Measurements from ENCODE around the gene GOLGA6A. TPM values are rescaled to one million over a fixed set of nuclear protein-coding genes. Genes with fewer than 3 reads are reported as not detected.

Gene GOLGA6A
- total RNA-seq, 2 experiments from 2014 or later: 0.63 to 0.76 TPM

DNA sequence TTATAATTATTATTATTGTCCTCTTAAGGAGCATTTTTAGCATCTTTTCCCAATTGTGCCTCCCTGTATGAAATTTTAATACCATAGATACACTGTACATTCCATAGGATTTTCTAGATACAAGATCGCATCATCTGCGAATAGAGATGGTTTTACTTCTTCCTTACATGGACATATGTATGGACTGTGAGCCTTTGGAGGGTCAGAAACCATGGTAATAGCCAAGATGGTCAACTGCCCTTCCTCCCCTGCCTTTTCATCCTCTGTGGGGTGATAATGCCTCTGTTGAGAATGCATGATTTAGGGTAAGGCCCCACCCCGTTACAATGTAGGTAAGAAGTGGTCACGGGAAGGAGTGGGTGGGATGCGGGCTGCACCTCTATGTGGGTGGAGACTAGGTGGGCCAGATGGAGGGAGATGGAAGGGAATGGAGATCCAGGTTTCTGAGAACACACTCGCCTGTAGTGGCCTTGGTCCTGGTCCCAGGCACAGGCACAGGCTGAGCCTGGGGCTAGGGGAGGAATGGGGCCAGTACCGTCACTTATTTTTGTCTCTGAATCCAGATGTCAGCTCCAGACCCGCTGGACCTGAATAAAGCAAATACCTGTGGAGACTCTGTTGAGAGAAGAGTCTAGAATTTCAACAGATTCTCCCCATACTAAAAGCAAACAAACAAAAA lies 31.7 kb downstream of the GOLGA6A start:
- Histone ChIP-seq H3K4me2 (ENCODE audit: low read length) (no peak overlapping the region), H3K9me2 (ENCODE audit: insufficient read depth, low read length) (no peaks in the 10 kb centered on the region), H3K9me3 (ENCODE audit: low read length) (no peaks in the 10 kb centered on the region), H3K4me1 (ENCODE audit: insufficient read depth, low read length, poor library complexity, severe bottlenecking) (no peaks in the 10 kb centered on the region), H3K4me3 (ENCODE audit: low read depth, low read length, poor library complexity, severe bottlenecking) (no peak overlapping the region), H2AFZ (ENCODE audit: low read length) (no peak overlapping the region), H3K79me2 (ENCODE audit: insufficient read depth, low read depth, low read length) (no peaks in the 10 kb centered on the region), H3K36me3 (ENCODE audit: insufficient read depth, low read length) (no peaks in the 10 kb centered on the region), H3K27ac (ENCODE audit: low read depth, low read length, poor library complexity, severe bottlenecking) (no peak overlapping the region), H4K20me1 (ENCODE audit: insufficient read depth, low read length) (no peaks in the 10 kb centered on the region)
- ChIA-PET POLR2A (no interaction called here), CTCF (ENCODE audit: unreplicated experiment) (interaction anchor here (0.6 kb wide), 1 partner anchor 78 kb away, joined by 6 read pairs; no protein-coding TSS in a partner anchor)
- no peak for DNase-seq (ENCODE audit: low spot score)
- no TSS peak for BruUV-seq (replicated peaks)
- TF ChIP-seq, protein P1, sequence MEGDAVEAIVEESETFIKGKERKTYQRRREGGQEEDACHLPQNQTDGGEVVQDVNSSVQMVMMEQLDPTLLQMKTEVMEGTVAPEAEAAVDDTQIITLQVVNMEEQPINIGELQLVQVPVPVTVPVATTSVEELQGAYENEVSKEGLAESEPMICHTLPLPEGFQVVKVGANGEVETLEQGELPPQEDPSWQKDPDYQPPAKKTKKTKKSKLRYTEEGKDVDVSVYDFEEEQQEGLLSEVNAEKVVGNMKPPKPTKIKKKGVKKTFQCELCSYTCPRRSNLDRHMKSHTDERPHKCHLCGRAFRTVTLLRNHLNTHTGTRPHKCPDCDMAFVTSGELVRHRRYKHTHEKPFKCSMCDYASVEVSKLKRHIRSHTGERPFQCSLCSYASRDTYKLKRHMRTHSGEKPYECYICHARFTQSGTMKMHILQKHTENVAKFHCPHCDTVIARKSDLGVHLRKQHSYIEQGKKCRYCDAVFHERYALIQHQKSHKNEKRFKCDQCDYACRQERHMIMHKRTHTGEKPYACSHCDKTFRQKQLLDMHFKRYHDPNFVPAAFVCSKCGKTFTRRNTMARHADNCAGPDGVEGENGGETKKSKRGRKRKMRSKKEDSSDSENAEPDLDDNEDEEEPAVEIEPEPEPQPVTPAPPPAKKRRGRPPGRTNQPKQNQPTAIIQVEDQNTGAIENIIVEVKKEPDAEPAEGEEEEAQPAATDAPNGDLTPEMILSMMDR (conservative IDR thresholded peaks at IDR 0.05; ENCODE audit: low read length): no peak
- intact Hi-C loops (cut with micrococcal nuclease; ENCODE audit: unreplicated experiment): loop anchor here (5.0 kb wide), 1 partner anchor 257 kb away; no protein-coding TSS in a partner anchor

DNA sequence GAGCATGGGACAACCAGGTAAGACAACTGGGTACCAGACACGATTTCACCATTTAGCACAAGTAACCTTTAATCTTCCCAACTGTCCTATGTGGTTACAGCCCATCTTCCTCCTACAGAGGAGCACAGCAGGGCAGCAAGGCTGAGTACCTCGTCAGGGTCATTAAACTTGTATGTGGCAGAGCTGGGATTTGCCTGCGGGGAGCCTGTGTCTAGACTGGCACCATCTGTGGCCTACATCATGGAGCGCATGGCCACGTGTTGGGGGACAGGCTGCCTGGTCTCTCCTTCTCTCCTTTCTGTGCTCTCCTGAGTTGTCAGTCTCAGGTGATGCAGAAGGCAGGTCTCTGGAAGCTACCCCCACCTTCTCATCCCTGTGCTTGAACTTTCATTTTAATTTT lies 32.2 kb downstream of the GOLGA6A start:
- intact Hi-C loops (cut with micrococcal nuclease; ENCODE audit: unreplicated experiment): loop anchor here (5.0 kb wide), 1 partner anchor 257 kb away; no protein-coding TSS in a partner anchor

DNA sequence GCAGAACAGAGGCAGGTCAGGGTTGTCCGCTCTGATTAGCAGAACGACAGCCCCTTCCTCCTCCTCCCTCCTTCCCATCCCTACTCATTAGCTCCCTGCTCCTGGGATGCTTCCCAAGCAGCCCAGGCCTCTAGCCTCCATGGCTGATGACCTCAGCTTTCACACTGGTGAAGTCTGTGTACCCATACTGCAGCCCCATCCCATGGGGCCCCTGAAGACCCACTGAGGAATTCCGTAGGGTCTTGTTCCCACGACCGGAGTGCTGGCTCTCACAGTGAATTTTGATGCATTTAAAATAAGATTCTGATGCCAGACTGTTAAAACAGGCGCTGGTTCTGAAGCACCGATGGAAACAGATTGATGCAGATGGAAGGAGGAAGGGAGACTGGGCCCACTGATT lies 36.1 kb downstream of the GOLGA6A start:
- Histone ChIP-seq H3K36me3 (ENCODE audit: insufficient read depth, low read length) (no peaks in the 10 kb centered on the region), H4K20me1 (ENCODE audit: insufficient read depth, low read length) (no peaks in the 10 kb centered on the region), H3K4me2 (ENCODE audit: low read length) (no peak overlapping the region), H3K4me1 (ENCODE audit: insufficient read depth, low read length, poor library complexity, severe bottlenecking) (no peaks in the 10 kb centered on the region), H3K9me3 (ENCODE audit: low read length) (no peaks in the 10 kb centered on the region), H3K27ac (ENCODE audit: low read depth, low read length, poor library complexity, severe bottlenecking) (no peak overlapping the region), H2AFZ (ENCODE audit: low read length) (no peak overlapping the region), H3K9me2 (ENCODE audit: insufficient read depth, low read length) (no peaks in the 10 kb centered on the region), H3K4me3 (ENCODE audit: low read depth, low read length, poor library complexity, severe bottlenecking) (no peak overlapping the region), H3K79me2 (ENCODE audit: insufficient read depth, low read depth, low read length) (no peaks in the 10 kb centered on the region)
- BruUV-seq (replicated peaks): no TSS peak
- intact Hi-C loops (cut with micrococcal nuclease; ENCODE audit: unreplicated experiment): no loop called here
- TF ChIP-seq EZH2phosphoT487 (IDR thresholded peaks at IDR 0.05; ENCODE audit: borderline replicate concordance, low read depth, low read length): no peak
- TF ChIP-seq, protein P1 (conservative IDR thresholded peaks at IDR 0.05; ENCODE audit: low read length): no peak
- ChIA-PET CTCF (ENCODE audit: unreplicated experiment) (no interaction called here), POLR2A (no interaction called here)
- no peak for DNase-seq (ENCODE audit: low spot score)

More for the DNA sequence above, 32.2 kb downstream of the GOLGA6A start:
- TF ChIP-seq, protein P1 (conservative IDR thresholded peaks at IDR 0.05; ENCODE audit: low read length): no peak
- no peak for TF ChIP-seq EZH2phosphoT487 (IDR thresholded peaks at IDR 0.05; ENCODE audit: borderline replicate concordance, low read depth, low read length)
- no peak overlapping the region for H3K4me2 ChIP-seq (ENCODE audit: low read length)
- CTCF ChIA-PET (ENCODE audit: unreplicated experiment): interaction anchor here (1.1 kb wide), 1 partner anchor 77 kb away, joined by 4 read pairs; no protein-coding TSS in a partner anchor
- H3K4me3 ChIP-seq (ENCODE audit: low read depth, low read length, poor library complexity, severe bottlenecking): no peak overlapping the region
- no peaks in the 10 kb centered on the region for H3K36me3 ChIP-seq (ENCODE audit: insufficient read depth, low read length)
- BruUV-seq (replicated peaks): no TSS peak
- POLR2A ChIA-PET: no interaction called here
- DNase-seq (ENCODE audit: low spot score): no peak
- H3K79me2 ChIP-seq (ENCODE audit: insufficient read depth, low read depth, low read length): no peaks in the 10 kb centered on the region
- H3K9me3 ChIP-seq (ENCODE audit: low read length): no peaks in the 10 kb centered on the region
- no peaks in the 10 kb centered on the region for H3K9me2 ChIP-seq (ENCODE audit: insufficient read depth, low read length)
- H4K20me1 ChIP-seq (ENCODE audit: insufficient read depth, low read length): no peaks in the 10 kb centered on the region
- H3K27ac ChIP-seq (ENCODE audit: low read depth, low read length, poor library complexity, severe bottlenecking): no peak overlapping the region
- no peaks in the 10 kb centered on the region for H3K4me1 ChIP-seq (ENCODE audit: insufficient read depth, low read length, poor library complexity, severe bottlenecking)
- H2AFZ ChIP-seq (ENCODE audit: low read length): no peak overlapping the region

All from OCI-LY7 (cell line).